Thymus (tissue), 11 donors: ENCODE data around the gene MEIS3. TPM values are rescaled to one million over a fixed set of nuclear protein-coding genes. Genes with fewer than 3 reads are reported as not detected.
"Not testable (repeated sequence)": the region's sequence is repeated elsewhere in the genome, so short reads cannot be mapped to it uniquely, and the experiment has no call there.

Experiments
- DNase-seq, 9 donors: peaks; one replicate each; pipeline ENCODE4 v3.0.0-alpha.2; 2013; ENCODE audit warnings: low spot score in 9 of 9, low read depth in 6 of 9, missing footprints in 1 of 9
- H3K27ac ChIP-seq, 2 donors: one replicate each; pipeline ENCODE4 v1.5.1; 2013; ENCODE audit warnings: control low read depth in 1 of 2, low read depth in 1 of 2, low read length in 1 of 2, mild to moderate bottlenecking in 1 of 2, moderate library complexity in 1 of 2
- H3K27me3 ChIP-seq, 2 donors: one replicate each; pipeline ENCODE4 v1.5.1; 2013; ENCODE audit warnings: low read length in 1 of 2; ENCODE audit not compliant: control insufficient read depth in 2 of 2, insufficient read depth in 1 of 2
- H3K36me3 ChIP-seq, 2 donors: one replicate each; pipeline ENCODE4 v1.5.1; 2013; ENCODE audit warnings: low read length in 1 of 2, mild to moderate bottlenecking in 1 of 2, moderate library complexity in 1 of 2; ENCODE audit not compliant: control insufficient read depth in 2 of 2, insufficient read depth in 2 of 2
- H3K4me1 ChIP-seq, 2 donors: one replicate each; pipeline ENCODE4 v1.5.1; 2013; ENCODE audit warnings: low read length in 2 of 2; ENCODE audit not compliant: control insufficient read depth in 2 of 2, insufficient read depth in 2 of 2
- H3K4me3 ChIP-seq, 2 donors: one replicate each; pipeline ENCODE4 v1.5.1; 2013; ENCODE audit warnings: low read length in 2 of 2, control low read depth in 1 of 2, mild to moderate bottlenecking in 1 of 2
- H3K9me3 ChIP-seq, 2 donors: one replicate each; pipeline ENCODE4 v1.5.1; 2013; ENCODE audit warnings: low read length in 1 of 2, mild to moderate bottlenecking in 1 of 2; ENCODE audit not compliant: control insufficient read depth in 2 of 2, insufficient read depth in 1 of 2
- WGBS: extraction: QIAGEN DNeasy Blood & Tissue Kit; methylation state at CpG from one replicate; pipeline ENCODE4 v1.1.7; 2013; 5-methylcytosine and 5-hydroxymethylcytosine counted together
- polyA plus RNA-seq: library from polyadenylated mRNA; stranded (reverse); fragments of 200-250 nt; gene quantifications from one replicate; pipeline ENCODE4 v1.2.3, GENCODE V29; 2013
- total RNA-seq: library from RNA; stranded (reverse); fragments of 120-200 nt; gene quantifications from one replicate; pipeline ENCODE4 v1.2.4, GENCODE V29; 2013
- donor health status: healthy.

Gene MEIS3
- total and polyA plus RNA-seq, 2 donors = 1.7 to 4.3 TPM

DNA sequence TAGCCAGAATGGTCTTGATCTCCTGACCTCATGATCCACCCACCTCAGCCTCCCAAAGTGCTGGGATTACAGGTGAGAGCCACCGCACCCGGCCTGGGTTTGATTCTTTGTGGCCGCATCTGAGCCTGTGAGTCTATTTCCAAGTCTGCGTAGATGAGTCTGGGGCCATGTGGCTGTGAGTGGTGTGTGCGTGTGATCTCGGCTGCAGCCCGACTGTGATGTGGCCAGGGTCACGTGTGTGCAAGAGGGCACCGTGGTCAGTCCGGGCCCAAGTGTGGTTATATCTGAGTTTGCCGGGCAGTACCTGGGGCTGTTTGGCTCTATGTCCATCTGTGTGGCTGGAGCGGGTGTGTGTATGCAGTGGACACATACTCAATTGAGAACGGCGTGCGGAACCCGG, 5.4 kb downstream of the MEIS3 start:
- no peak for DNase-seq
- Histone ChIP-seq H3K27ac (no peak overlapping the region), H3K4me3 (no peak overlapping the region), H3K36me3 (no peaks in the 10 kb centered on the region), H3K4me1 (peaks cover 0 to under 1% of the 10 kb centered on the region in 2 donors), H3K27me3 (peaks cover 29 to 55% of the 10 kb centered on the region in 2 donors), H3K9me3 (no peaks in the 10 kb centered on the region)
- 96% methylated on average over 16 of the region's 16 CpGs for WGBS

DNA sequence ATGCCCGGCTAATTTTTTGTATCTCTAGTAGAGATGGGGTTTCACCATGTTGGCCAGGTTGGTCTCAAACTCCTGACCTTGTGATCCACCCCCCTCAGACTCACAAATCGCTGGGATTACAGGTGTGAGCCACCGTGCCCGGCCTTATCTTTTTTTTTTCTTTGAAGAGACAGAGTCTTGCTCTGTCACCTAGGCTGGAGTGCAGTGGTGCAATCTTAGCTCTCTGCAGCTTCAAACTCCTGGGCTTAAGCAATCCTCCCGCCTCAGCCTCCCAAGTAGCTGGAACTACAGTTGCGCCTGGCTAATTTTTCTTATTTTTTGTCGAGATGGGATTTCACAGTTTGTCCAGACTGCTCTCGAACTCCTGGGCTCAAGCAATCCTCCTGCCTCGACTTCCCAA, 7.6 kb downstream of the MEIS3 start:
- not testable (repeated sequence) for H3K4me1 ChIP-seq, H3K4me3 ChIP-seq, H3K9me3 ChIP-seq, DNase-seq, H3K27ac ChIP-seq, H3K36me3 ChIP-seq
- H3K27me3 ChIP-seq = peaks cover 18 to 51% of the 10 kb centered on the region in 2 donors
- WGBS = 83% methylated on average over 9 of the region's 9 CpGs

DNA sequence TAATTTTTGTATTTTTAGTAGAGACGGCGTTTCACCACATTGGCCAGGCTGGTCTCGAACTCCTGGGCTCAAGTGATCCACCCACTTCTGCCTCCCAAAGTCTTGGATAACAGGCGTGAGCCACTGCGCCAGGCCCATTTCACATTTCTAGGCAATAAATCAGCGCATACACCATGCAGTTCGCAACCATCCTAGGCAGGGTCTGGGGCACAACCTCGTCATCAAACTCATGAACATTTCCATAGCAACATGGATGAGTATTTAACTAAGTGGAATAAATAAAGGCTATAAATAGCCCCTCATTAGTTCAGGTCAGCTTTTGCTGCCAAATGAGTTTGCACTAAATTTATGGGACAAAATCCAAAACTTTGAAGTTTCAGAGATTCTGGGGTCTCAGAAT, 8.2 kb downstream of the MEIS3 start:
- Histone ChIP-seq H3K27me3 (peaks cover 14 to 51% of the 10 kb centered on the region in 2 donors), H3K9me3 (no peaks in the 10 kb centered on the region), H3K4me3 (no peak overlapping the region), H3K27ac (no peak overlapping the region), H3K36me3 (no peaks in the 10 kb centered on the region), H3K4me1 (no peaks in the 10 kb centered on the region)
- no peak for DNase-seq
- 87% methylated on average over 8 of the region's 8 CpGs for WGBS

DNA sequence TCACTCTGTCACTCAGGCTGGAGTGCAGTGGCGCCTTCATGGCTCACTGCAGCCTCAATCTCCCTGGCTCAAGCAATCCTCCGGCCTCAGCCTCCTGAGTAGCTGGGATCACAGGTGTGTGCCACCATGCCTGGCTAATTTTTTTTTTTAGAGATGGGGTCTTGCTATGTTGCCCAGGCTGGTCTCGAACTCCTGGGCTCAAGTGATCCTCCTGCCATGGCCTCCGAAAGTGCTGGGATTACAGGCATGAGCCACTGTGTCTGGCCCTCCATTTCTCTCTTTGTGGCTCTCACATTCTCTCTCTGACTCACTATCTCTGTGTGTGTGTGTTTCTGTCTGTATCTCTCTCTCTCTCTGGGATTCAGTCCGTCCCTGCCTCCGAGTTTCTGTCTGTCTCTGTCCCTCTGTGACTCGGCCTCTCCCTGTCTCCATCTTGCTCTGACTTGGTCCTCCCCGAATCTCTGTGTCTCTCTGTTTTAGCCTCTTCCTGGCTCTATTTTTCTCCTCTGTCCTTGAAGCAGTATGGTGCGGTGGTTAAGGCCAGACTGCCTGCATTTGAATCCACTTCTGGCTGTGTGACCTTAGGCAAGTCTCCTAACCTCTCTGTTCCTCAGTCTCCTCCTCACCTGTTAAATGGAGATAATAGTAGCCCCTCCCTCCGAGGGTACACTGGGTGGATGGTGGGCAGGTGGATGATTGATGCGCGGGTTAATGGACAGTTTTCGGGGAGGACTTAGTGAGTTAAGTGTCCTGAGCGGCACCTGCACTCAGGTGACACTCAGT, 11.0 kb downstream of the MEIS3 start:
- Histone ChIP-seq H3K27me3 (peaks cover 12 to 46% of the 10 kb centered on the region in 2 donors), H3K27ac (no peak overlapping the region), H3K4me1 (no peaks in the 10 kb centered on the region), H3K9me3 (no peaks in the 10 kb centered on the region), H3K36me3 (no peaks in the 10 kb centered on the region), H3K4me3 (no peak overlapping the region)
- 92% methylated on average over 14 of the region's 14 CpGs for WGBS
- DNase-seq = no peak

DNA sequence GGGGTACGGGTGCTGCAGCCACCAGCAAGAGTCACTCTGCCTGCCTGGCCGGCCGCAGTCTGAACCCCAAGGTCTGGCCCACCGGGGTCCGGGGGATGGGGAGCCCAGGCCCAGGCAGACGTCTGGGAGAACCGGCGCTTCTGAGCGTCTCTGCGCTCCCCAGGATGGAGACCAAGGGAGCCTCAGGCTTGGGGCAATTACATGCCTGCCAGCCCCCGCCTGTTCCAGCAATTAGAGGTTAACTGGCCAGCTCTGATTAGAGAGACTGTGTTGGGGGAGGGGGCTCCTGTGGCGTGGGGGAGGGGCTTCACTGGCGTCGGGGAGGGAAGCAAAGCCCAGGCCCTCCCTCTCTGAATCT, 11.9 kb downstream of the MEIS3 start:
- DNase-seq = no peak
- H3K27ac ChIP-seq = no peak overlapping the region
- H3K4me3 ChIP-seq = no peak overlapping the region
- no peaks in the 10 kb centered on the region for H3K36me3 ChIP-seq
- H3K4me1 ChIP-seq = no peaks in the 10 kb centered on the region
- H3K9me3 ChIP-seq = no peaks in the 10 kb centered on the region
- WGBS = 15% methylated on average over 14 of the region's 14 CpGs
- H3K27me3 ChIP-seq = peaks cover 12 to 46% of the 10 kb centered on the region in 2 donors

DNA sequence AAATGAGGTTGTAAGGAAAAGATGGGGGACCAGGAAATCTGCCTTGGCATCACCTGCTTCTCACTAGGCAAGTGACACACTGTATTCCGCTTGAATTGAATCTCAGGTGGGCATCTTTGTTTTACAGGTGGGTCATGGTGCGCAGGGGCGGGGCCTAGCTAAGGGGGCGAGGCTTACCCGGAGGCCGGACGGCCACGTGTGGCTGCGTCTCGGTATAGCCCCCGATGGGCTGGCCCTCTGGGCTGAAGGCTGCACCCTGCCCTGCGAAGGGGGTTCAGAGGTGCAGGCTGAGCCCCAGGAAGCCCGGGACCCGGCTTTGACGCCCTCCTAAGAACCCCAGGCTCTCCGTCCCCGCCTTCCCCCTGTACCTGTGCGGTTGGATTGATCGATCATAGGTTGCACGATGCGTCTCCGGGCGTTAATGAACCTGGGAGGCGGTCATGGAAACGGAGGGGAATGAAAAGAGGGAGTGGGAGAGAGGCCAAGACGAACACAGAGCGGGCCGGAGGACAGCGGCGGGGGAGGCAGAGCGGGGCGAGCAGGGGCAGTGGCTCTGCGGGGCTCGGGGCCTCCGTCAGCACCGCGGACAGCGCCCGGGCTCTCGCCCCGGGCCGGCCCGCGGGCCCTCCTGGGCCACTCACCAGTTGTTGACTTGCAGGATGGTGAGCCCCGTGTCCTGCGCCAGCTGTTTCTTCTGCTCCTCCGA, 12.5 kb downstream of the MEIS3 start:
- WGBS = 11% methylated on average over 47 of the region's 47 CpGs
- peaks cover 12 to 46% of the 10 kb centered on the region in 2 donors for H3K27me3 ChIP-seq
- DNase-seq = peak in 1 of 9 donors; percentile 27

DNA sequence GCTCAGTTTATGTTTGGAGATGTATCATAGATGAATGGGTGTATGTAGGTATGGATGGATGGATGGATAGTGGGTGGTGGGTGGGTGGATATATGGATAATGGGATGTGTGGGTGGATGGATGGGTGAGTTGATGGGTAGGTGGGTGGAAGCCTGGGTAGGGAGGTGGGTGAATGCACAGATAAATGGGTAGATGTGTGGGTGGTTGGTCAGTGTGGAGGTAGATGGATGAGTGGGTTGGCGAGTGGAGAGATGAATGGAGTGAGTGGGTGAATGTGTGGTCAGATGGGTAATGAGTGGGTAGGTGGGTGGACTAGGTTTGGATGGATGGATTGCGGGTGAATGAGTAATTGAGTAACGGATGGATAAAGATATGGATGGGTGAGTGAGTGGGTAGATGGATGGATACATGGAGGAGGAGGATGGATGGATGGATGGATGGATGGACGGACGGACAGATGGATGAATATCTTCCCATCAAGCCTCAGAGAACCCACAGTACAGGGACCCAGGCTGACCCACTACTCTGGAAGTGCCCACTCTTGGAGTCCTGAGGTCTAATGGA, 13.4 kb downstream of the MEIS3 start:
- DNase-seq = no peak
- WGBS = 83% methylated on average over 5 of the region's 5 CpGs
- Histone ChIP-seq H3K9me3 (no peaks in the 10 kb centered on the region), H3K36me3 (no peaks in the 10 kb centered on the region), H3K4me3 (no peak overlapping the region), H3K4me1 (no peaks in the 10 kb centered on the region), H3K27me3 (peaks cover 12 to 46% of the 10 kb centered on the region in 2 donors), H3K27ac (no peak overlapping the region)

More for the DNA sequence above, 12.5 kb downstream of the MEIS3 start:
- no peak overlapping the region for H3K4me3 ChIP-seq
- no peak overlapping the region for H3K27ac ChIP-seq
- H3K36me3 ChIP-seq = no peaks in the 10 kb centered on the region
- H3K4me1 ChIP-seq = no peaks in the 10 kb centered on the region
- no peaks in the 10 kb centered on the region for H3K9me3 ChIP-seq

DNA sequence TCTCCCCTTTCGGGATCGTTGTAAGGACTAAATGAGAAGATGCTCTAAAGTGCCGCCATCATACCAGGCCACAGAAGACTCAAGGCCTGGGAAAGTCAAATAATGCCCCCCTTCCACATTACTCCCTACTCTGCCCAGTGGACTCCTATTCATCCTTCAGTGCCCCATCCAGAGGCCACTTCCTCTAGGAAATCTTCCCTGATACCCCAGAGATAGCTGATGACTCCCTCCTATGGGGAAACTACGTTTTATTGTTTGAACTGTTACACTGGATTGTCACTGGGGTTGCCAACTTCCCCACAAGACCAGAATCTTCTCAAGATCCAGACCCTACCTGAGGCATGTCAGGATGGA, 14.2 kb downstream of the MEIS3 start:
- DNase-seq = no peak
- 93% methylated on average over 4 of the region's 4 CpGs for WGBS
- no peaks in the 10 kb centered on the region for H3K36me3 ChIP-seq
- no peaks in the 10 kb centered on the region for H3K4me1 ChIP-seq
- H3K27me3 ChIP-seq = peaks cover 12 to 46% of the 10 kb centered on the region in 2 donors
- H3K4me3 ChIP-seq = no peak overlapping the region
- H3K27ac ChIP-seq = no peak overlapping the region
- no peaks in the 10 kb centered on the region for H3K9me3 ChIP-seq
